Sigmoid colon (tissue), 4 donors: ENCODE results near the gene PRICKLE2.

Experiments used
- POLR2A ChIP-seq, 2 donors: fragments of 450-650 bp; IDR thresholded peaks; one replicate each; pipeline ENCODE4 v1.6.1; 2016; ENCODE audit warnings: antibody characterized with exemption in 2 of 2, mild to moderate bottlenecking in 2 of 2, moderate library complexity in 2 of 2
- POLR2AphosphoS5 ChIP-seq, 4 donors: sonication (generic); formaldehyde crosslinking; IDR thresholded peaks; one replicate each; pipeline ENCODE4 v1.6.1; 2017; ENCODE audit warnings: antibody characterized with exemption in 4 of 4
- TF ChIP-seq, protein P1 (sequence below), 4 experiments: fragments of 450-650 bp in 3 of 4; fragments of 200-600 bp in 1 of 4; IDR thresholded peaks; one replicate each; pipeline ENCODE4 v1.5.1; 2016 to 2019; ENCODE audit warnings: antibody characterized with exemption in 4 of 4, mild to moderate bottlenecking in 3 of 4, moderate library complexity in 2 of 4

GRCh38 chr3:64215103-64215502 is 10.2 kb downstream of the PRICKLE2 start:
- no peak for TF ChIP-seq POLR2A (IDR thresholded peaks at IDR 0.05)
- TF ChIP-seq, protein P1, sequence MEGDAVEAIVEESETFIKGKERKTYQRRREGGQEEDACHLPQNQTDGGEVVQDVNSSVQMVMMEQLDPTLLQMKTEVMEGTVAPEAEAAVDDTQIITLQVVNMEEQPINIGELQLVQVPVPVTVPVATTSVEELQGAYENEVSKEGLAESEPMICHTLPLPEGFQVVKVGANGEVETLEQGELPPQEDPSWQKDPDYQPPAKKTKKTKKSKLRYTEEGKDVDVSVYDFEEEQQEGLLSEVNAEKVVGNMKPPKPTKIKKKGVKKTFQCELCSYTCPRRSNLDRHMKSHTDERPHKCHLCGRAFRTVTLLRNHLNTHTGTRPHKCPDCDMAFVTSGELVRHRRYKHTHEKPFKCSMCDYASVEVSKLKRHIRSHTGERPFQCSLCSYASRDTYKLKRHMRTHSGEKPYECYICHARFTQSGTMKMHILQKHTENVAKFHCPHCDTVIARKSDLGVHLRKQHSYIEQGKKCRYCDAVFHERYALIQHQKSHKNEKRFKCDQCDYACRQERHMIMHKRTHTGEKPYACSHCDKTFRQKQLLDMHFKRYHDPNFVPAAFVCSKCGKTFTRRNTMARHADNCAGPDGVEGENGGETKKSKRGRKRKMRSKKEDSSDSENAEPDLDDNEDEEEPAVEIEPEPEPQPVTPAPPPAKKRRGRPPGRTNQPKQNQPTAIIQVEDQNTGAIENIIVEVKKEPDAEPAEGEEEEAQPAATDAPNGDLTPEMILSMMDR (IDR thresholded peaks at IDR 0.05): no peak
- TF ChIP-seq POLR2AphosphoS5 (IDR thresholded peaks at IDR 0.05): no peak
